Uterus (tissue), 2 donors: Measurements from ENCODE around the gene KRTAP9-3.
"Not testable (repeated sequence)": the region's sequence is repeated elsewhere in the genome, so short reads cannot be mapped to it uniquely, and the experiment has no call there.

Experiments
- CTCF ChIP-seq, 4 experiments: fragments of 200-600 bp in 2 of 4; fragments of 450-650 bp in 2 of 4; sonication (generic) in 2 of 4; IDR thresholded peaks; one replicate each; pipeline ENCODE4 v1.5.1; 2016 to 2019; ENCODE audit warnings: antibody characterized with exemption in 4 of 4, mild to moderate bottlenecking in 2 of 4, moderate library complexity in 1 of 4
- POLR2A ChIP-seq, 2 donors: fragments of 450-650 bp; IDR thresholded peaks; one replicate each; pipeline ENCODE4 v1.6.1; 2016; ENCODE audit warnings: antibody characterized with exemption in 2 of 2, mild to moderate bottlenecking in 1 of 2, moderate library complexity in 1 of 2

- TF ChIP-seq CTCF, POLR2A (IDR thresholded peaks at IDR 0.05): not testable (repeated sequence)
These were observed 5.6 kb upstream of the KRTAP9-3 start, which contains the start of gene KRTAP9-2 for GRCh38 chr17:41226598-41227095.
